Peyer's patch (tissue), 4 donors: ENCODE data around the gene IFIT1B.

Source experiments
- CTCF ChIP-seq, 6 experiments: fragments of 450-650 bp in 4 of 6; fragments of 200-600 bp in 2 of 6; sonication (generic) in 1 of 6; IDR thresholded peaks; one replicate each; pipeline ENCODE4 v1.5.1; 2017 to 2019; ENCODE audit warnings: antibody characterized with exemption in 6 of 6, mild to moderate bottlenecking in 3 of 6, moderate library complexity in 1 of 6
- POLR2A ChIP-seq, 2 donors: fragments of 450-650 bp; IDR thresholded peaks; one replicate each; pipeline ENCODE4 v1.5.1; 2017; ENCODE audit warnings: antibody characterized with exemption in 2 of 2, mild to moderate bottlenecking in 2 of 2, moderate library complexity in 2 of 2

GRCh38 chr10:89363729-89364442 is 14.0 kb upstream of the IFIT1B start:
- TF ChIP-seq CTCF (IDR thresholded peaks at IDR 0.05): no peak
- TF ChIP-seq POLR2A (IDR thresholded peaks at IDR 0.05): no peak
